H9 (cell line): ENCODE data around the gene ATP5MG. TPM values are rescaled to one million over a fixed set of nuclear protein-coding genes. Genes with fewer than 3 reads are reported as not detected.

Experiments
- DNase-seq: peaks from one replicate; pipeline ENCODE4 v3.0.0-alpha.2; 2017
- H2AFZ ChIP-seq: one replicate; pipeline ENCODE4 v1.6.1; 2013; ENCODE audit warnings: mild to moderate bottlenecking, low read length, control low read depth, moderate library complexity
- H2AK5ac ChIP-seq: 2 replicates; pipeline ENCODE4 v1.6.1; 2013; ENCODE audit warnings: low read length, control low read depth, mixed read lengths; ENCODE audit not compliant: insufficient read length
- H2BK120ac ChIP-seq: one replicate; pipeline ENCODE4 v1.6.1; 2013; ENCODE audit warnings: low read depth, mild to moderate bottlenecking, low read length, control low read depth, inconsistent platforms; ENCODE audit not compliant: poor library complexity, severe bottlenecking
- H2BK12ac ChIP-seq: 2 replicates; pipeline ENCODE4 v1.6.1; 2013; ENCODE audit warnings: low read length, control low read depth, mixed read lengths, low read depth; ENCODE audit not compliant: insufficient read length
- H2BK15ac ChIP-seq: 2 replicates; pipeline ENCODE4 v1.6.1; 2013; ENCODE audit warnings: low read depth, low read length, control low read depth
- H2BK20ac ChIP-seq: one replicate; pipeline ENCODE4 v1.6.1; 2013; ENCODE audit warnings: low read depth, mild to moderate bottlenecking, low read length, control low read depth, inconsistent platforms; ENCODE audit not compliant: poor library complexity, severe bottlenecking
- H2BK5ac ChIP-seq: 2 replicates; pipeline ENCODE4 v1.6.1; 2013; ENCODE audit warnings: low read length, control low read depth, mixed read lengths; ENCODE audit not compliant: insufficient read length
- H3K14ac ChIP-seq: 2 replicates; pipeline ENCODE4 v1.6.1; 2013; ENCODE audit warnings: low read length, control low read depth; ENCODE audit not compliant: insufficient read depth
- H3K18ac ChIP-seq: 2 replicates; pipeline ENCODE4 v1.6.1; 2013; ENCODE audit warnings: low read depth, mild to moderate bottlenecking, mixed read lengths, low read length, control low read depth; ENCODE audit not compliant: insufficient read length
- H3K23ac ChIP-seq: 2 replicates; pipeline ENCODE4 v1.6.1; 2013; ENCODE audit warnings: low read length, control low read depth, mixed read lengths, low read depth; ENCODE audit not compliant: insufficient read length
- H3K23me2 ChIP-seq: 2 replicates; pipeline ENCODE4 v1.6.1; 2013; ENCODE audit warnings: low read depth, mild to moderate bottlenecking, mixed read lengths, low read length, control low read depth; ENCODE audit not compliant: insufficient read length, poor library complexity, severe bottlenecking
- H3K27ac ChIP-seq: 2 replicates; pipeline ENCODE4 v1.5.1; 2013; ENCODE audit warnings: low read length, control low read depth, mixed read lengths, low read depth; ENCODE audit not compliant: insufficient read length
- H3K27me3 ChIP-seq: 2 replicates; pipeline ENCODE4 v1.6.1; 2013; ENCODE audit warnings: low read length, control low read depth, inconsistent platforms; ENCODE audit not compliant: insufficient read depth
- H3K4ac ChIP-seq: 2 replicates; pipeline ENCODE4 v1.6.1; 2013; ENCODE audit warnings: low read depth, mild to moderate bottlenecking, control low read depth, inconsistent platforms, low read length, moderate library complexity
- H3K4me1 ChIP-seq: 2 replicates; pipeline ENCODE4 v1.6.1; 2013; ENCODE audit warnings: low read length, control low read depth, inconsistent platforms; ENCODE audit not compliant: insufficient read depth
- H3K4me2 ChIP-seq: 2 replicates; pipeline ENCODE4 v1.6.1; 2013; ENCODE audit warnings: low read length, control low read depth, mixed read lengths; ENCODE audit not compliant: insufficient read length, insufficient read depth
- H3K56ac ChIP-seq: 2 replicates; pipeline ENCODE4 v1.6.1; 2013; ENCODE audit warnings: low read depth, mild to moderate bottlenecking, mixed read lengths, low read length, control low read depth; ENCODE audit not compliant: insufficient read length
- H3K79me1 ChIP-seq: 2 replicates; pipeline ENCODE4 v1.6.1; 2013; ENCODE audit warnings: low read depth, mild to moderate bottlenecking, moderate library complexity, low read length, control low read depth, inconsistent platforms; ENCODE audit not compliant: insufficient read depth, poor library complexity, severe bottlenecking
- H3K79me2 ChIP-seq: 2 replicates; pipeline ENCODE4 v1.6.1; 2013; ENCODE audit warnings: low read length, control low read depth, inconsistent platforms; ENCODE audit not compliant: insufficient read depth
- H3K9ac ChIP-seq: 2 replicates; pipeline ENCODE4 v1.6.1; 2013; ENCODE audit warnings: low read length, control low read depth, mixed read lengths; ENCODE audit not compliant: insufficient read length; ENCODE audit errors: extremely low read depth
- H3K9me3 ChIP-seq: one replicate; pipeline ENCODE4 v1.6.1; 2013; ENCODE audit warnings: low read depth, low read length, inconsistent platforms; ENCODE audit not compliant: control insufficient read depth
- H3T11ph ChIP-seq: one replicate; pipeline ENCODE4 v1.6.1; 2013; ENCODE audit warnings: mild to moderate bottlenecking, low read length, control low read depth, inconsistent platforms
- H4K20me1 ChIP-seq: one replicate; pipeline ENCODE4 v1.6.1; 2013; ENCODE audit not compliant: control insufficient read depth, insufficient read length, insufficient read depth
- H4K5ac ChIP-seq: 2 replicates; pipeline ENCODE4 v1.6.1; 2013; ENCODE audit warnings: low read depth, mild to moderate bottlenecking, mixed read lengths, low read length, control low read depth; ENCODE audit not compliant: insufficient read length
- H4K8ac ChIP-seq: replicated peaks from 2 replicates; pipeline ENCODE4 v1.6.1; 2013; ENCODE audit warnings: low read length, control low read depth, mixed read lengths, low read depth; ENCODE audit not compliant: insufficient read length
- H4K91ac ChIP-seq: 2 replicates; pipeline ENCODE4 v1.6.1; 2013; ENCODE audit warnings: low read depth, mild to moderate bottlenecking, moderate library complexity, mixed read lengths, low read length, control low read depth; ENCODE audit not compliant: insufficient read length
- H3K27ac Mint-ChIP-seq, 3 experiments: 2 replicates in 2 of 3; 3 replicates in 1 of 3; pipeline ENCODE4 v1.8.0; 2020 to 2021; ENCODE audit warnings: mixed read lengths in 3 of 3, mild to moderate bottlenecking in 1 of 3, moderate library complexity in 1 of 3
- H3K27me3 Mint-ChIP-seq: 2 replicates; pipeline ENCODE4 v1.8.0; 2021; ENCODE audit warnings: low read depth, mild to moderate bottlenecking, moderate library complexity, mixed read lengths
- H3K36me3 Mint-ChIP-seq, 3 experiments: 2 replicates in 2 of 3; 3 replicates in 1 of 3; pipeline ENCODE4 v1.8.0; 2020 to 2021; ENCODE audit warnings: low read depth in 3 of 3, mixed read lengths in 3 of 3; ENCODE audit not compliant: insufficient read depth in 1 of 3
- H3K4me1 Mint-ChIP-seq, 2 experiments: 2 replicates each; pipeline ENCODE4 v1.8.0; 2020; ENCODE audit warnings: mixed read lengths in 2 of 2
- H3K4me3 Mint-ChIP-seq, 2 experiments: 2 replicates in 1 of 2; 3 replicates in 1 of 2; pipeline ENCODE4 v1.8.0; 2020 to 2021; ENCODE audit warnings: mild to moderate bottlenecking in 2 of 2, mixed read lengths in 2 of 2, moderate library complexity in 1 of 2
- H3K9me3 Mint-ChIP-seq, 2 experiments: 2 replicates in 1 of 2; 3 replicates in 1 of 2; pipeline ENCODE4 v1.8.0; 2020; ENCODE audit warnings: mild to moderate bottlenecking in 2 of 2, mixed read lengths in 2 of 2, moderate library complexity in 1 of 2
- WGBS: extraction: QIAGEN DNeasy Blood & Tissue Kit; methylation state at CpG from one replicate; pipeline ENCODE4 v1.1.7; 2013; ENCODE audit warnings: missing lambda C conversion rate, low lambda C conversion rate, mixed read lengths; ENCODE audit not compliant: insufficient read length; ENCODE audit errors: extremely low coverage; 5-methylcytosine and 5-hydroxymethylcytosine counted together
- total RNA-seq: library from RNA; stranded (reverse); gene quantifications from 2 replicates; pipeline ENCODE4 v1.2.1, GENCODE V29; 2021
- TF ChIP-seq, protein P1 (sequence below): fragments of 200-600 bp; sonication (generic); conservative IDR thresholded peaks from 3 replicates; pipeline ENCODE4 v1.8.0; 2021; ENCODE audit warnings: antibody characterized with exemption, mild to moderate bottlenecking

ATP5MG gene
- total RNA-seq, 1 experiment from 2014 or later = 254 TPM

DNA sequence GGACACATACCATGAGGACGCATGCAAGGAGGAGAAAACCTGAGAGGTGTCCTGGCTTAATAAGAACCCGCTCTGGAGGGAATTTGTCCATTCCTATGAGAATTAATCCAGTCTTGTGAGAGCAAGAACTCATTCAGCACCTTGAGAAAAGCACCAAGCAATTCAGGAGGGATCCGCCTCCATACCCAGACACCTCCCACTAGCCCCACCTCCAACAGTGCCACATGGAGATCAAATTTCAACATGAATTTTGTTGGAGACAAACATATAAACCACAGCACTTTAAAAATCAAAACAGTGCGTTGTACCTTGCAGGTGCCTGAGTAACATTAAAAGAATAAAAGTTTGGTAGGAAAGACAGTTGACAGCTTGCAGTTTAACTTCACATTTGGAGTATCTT lies 30.6 kb upstream of the ATP5MG start:
- no peak overlapping the region for H3K18ac ChIP-seq
- H3K23me2 ChIP-seq = no peaks in the 10 kb centered on the region
- no peak overlapping the region for H2AK5ac ChIP-seq
- no peak overlapping the region for H2BK12ac ChIP-seq
- no peak overlapping the region for H2BK5ac ChIP-seq
- no peak overlapping the region for H4K91ac ChIP-seq
- Mint-ChIP-seq H3K27me3 (no peaks in the 10 kb centered on the region), H3K27ac (no peak overlapping the region), H3K36me3 (peaks cover 23 to 78% (median 72%) of the 10 kb centered on the region in 3 experiments; a peak in 6 of 7 replicates), H3K4me3 (no peak overlapping the region), H3K9me3 (no peaks in the 10 kb centered on the region), H3K4me1 (no peaks in the 10 kb centered on the region)
- H3T11ph ChIP-seq = no peak overlapping the region
- no peaks in the 10 kb centered on the region for H3K79me1 ChIP-seq
- no peaks in the 10 kb centered on the region for H3K4me1 ChIP-seq
- WGBS = no CpG with 5 or more reads among the region's 4 CpGs
- H3K14ac ChIP-seq = no peak overlapping the region
- TF ChIP-seq, protein P1, sequence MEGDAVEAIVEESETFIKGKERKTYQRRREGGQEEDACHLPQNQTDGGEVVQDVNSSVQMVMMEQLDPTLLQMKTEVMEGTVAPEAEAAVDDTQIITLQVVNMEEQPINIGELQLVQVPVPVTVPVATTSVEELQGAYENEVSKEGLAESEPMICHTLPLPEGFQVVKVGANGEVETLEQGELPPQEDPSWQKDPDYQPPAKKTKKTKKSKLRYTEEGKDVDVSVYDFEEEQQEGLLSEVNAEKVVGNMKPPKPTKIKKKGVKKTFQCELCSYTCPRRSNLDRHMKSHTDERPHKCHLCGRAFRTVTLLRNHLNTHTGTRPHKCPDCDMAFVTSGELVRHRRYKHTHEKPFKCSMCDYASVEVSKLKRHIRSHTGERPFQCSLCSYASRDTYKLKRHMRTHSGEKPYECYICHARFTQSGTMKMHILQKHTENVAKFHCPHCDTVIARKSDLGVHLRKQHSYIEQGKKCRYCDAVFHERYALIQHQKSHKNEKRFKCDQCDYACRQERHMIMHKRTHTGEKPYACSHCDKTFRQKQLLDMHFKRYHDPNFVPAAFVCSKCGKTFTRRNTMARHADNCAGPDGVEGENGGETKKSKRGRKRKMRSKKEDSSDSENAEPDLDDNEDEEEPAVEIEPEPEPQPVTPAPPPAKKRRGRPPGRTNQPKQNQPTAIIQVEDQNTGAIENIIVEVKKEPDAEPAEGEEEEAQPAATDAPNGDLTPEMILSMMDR = no peak
- no peaks in the 10 kb centered on the region for H3K9me3 ChIP-seq
- no peak overlapping the region for H4K5ac ChIP-seq
- H3K79me2 ChIP-seq = no peaks in the 10 kb centered on the region
- no peaks in the 10 kb centered on the region for H4K20me1 ChIP-seq
- no peak overlapping the region for H3K4me2 ChIP-seq
- no peak for DNase-seq
- no peak overlapping the region for H3K56ac ChIP-seq
- H4K8ac ChIP-seq = no peak overlapping the region
- H3K9ac ChIP-seq = no peak overlapping the region
- H3K4ac ChIP-seq = no peak overlapping the region
- no peak overlapping the region for H2BK15ac ChIP-seq
- H3K23ac ChIP-seq = no peak overlapping the region
- no peaks in the 10 kb centered on the region for H3K27me3 ChIP-seq
- H3K27ac ChIP-seq = no peak overlapping the region
- H2BK20ac ChIP-seq = no peak overlapping the region
- H2AFZ ChIP-seq = no peak overlapping the region
- no peak overlapping the region for H2BK120ac ChIP-seq
